Muscle of leg (tissue), 11 donors: Measurements from ENCODE around the gene CPEB1. TPM values are rescaled to one million over a fixed set of nuclear protein-coding genes. Genes with fewer than 3 reads are reported as not detected.
"Not testable (repeated sequence)": the region's sequence is repeated elsewhere in the genome, so short reads cannot be mapped to it uniquely, and the experiment has no call there.

Experiments
- DNase-seq: peaks from one replicate; pipeline ENCODE4 v3.0.0; 2013
- H3K27ac ChIP-seq: one replicate; pipeline ENCODE4 v1.5.1; 2013; ENCODE audit warnings: mild to moderate bottlenecking, low read length, control low read depth
- H3K27me3 ChIP-seq: one replicate; pipeline ENCODE4 v1.6.1; 2013; ENCODE audit warnings: low read length; ENCODE audit not compliant: control insufficient read depth, insufficient read depth
- H3K36me3 ChIP-seq: one replicate; pipeline ENCODE4 v1.6.1; 2013; ENCODE audit warnings: low read length; ENCODE audit not compliant: control insufficient read depth, insufficient read depth
- H3K4me1 ChIP-seq: one replicate; pipeline ENCODE4 v1.6.1; 2013; ENCODE audit warnings: low read length; ENCODE audit not compliant: control insufficient read depth, insufficient read depth
- H3K4me3 ChIP-seq: one replicate; pipeline ENCODE4 v1.5.1; 2013; ENCODE audit warnings: low read length, control low read depth
- H3K9me3 ChIP-seq: replicated peaks from 2 replicates; pipeline ENCODE4 v1.6.1; 2013; ENCODE audit warnings: low read depth, low read length; ENCODE audit not compliant: control insufficient read depth
- whole genome bisulfite sequencing: methylation state at CpG from one replicate; pipeline ENCODE4 v1.1.5; 2013; ENCODE audit warnings: missing lambda C conversion rate; ENCODE audit not compliant: insufficient coverage; 5-methylcytosine and 5-hydroxymethylcytosine counted together
- polyA plus RNA-seq, 8 donors: library from polyadenylated mRNA; unstranded; fragments of 120-200 nt; gene quantifications; one replicate each; pipeline versions ENCODE4 v1.2.1 to v1.2.3, GENCODE V29; 2013; ENCODE audit warnings: inconsistent platforms in 1 of 8, low replicate concordance in 1 of 8; ENCODE audit not compliant: insufficient read length in 8 of 8, insufficient read depth in 1 of 8
- total RNA-seq: library from RNA; stranded (reverse); fragments of 120-200 nt; gene quantifications from one replicate; pipeline ENCODE4 v1.2.4, GENCODE V29; 2013

Gene CPEB1
- total and polyA plus RNA-seq, 9 donors: 0.08 to 1.3 (median 0.62) TPM

- H3K27ac ChIP-seq: no peak overlapping the region
- 78% methylated on average over 6 of the region's 9 CpGs for WGBS
Measured at GRCh38 chr15:82532383-82532990, 114.7 kb downstream of the CPEB1 start.

GRCh38 chr15:82531496-82532382, 115.4 kb downstream of the CPEB1 start:
- peak; percentile 20 for DNase-seq
- 58% methylated on average over 4 of the region's 11 CpGs for WGBS
- Histone ChIP-seq H3K9me3 (no peaks in the 10 kb centered on the region), H3K4me3 (no peak overlapping the region), H3K27ac (peak overlapping the region; percentile 55), H3K4me1 (peaks cover 15% of the 10 kb centered on the region), H3K27me3 (no peaks in the 10 kb centered on the region), H3K36me3 (peaks cover 33% of the 10 kb centered on the region)

More at GRCh38 chr15:82532383-82532990, 114.7 kb downstream of the CPEB1 start:
- no peak for DNase-seq
- H3K4me1 ChIP-seq: peaks cover 15% of the 10 kb centered on the region
- H3K4me3 ChIP-seq: no peak overlapping the region
- peaks cover 41% of the 10 kb centered on the region for H3K36me3 ChIP-seq
- H3K27me3 ChIP-seq: no peaks in the 10 kb centered on the region
- no peaks in the 10 kb centered on the region for H3K9me3 ChIP-seq

GRCh38 chr15:82530606-82531379, 116.4 kb downstream of the CPEB1 start:
- peak; percentile 60 for DNase-seq
- 19% methylated on average over 9 of the region's 10 CpGs for WGBS
- Histone ChIP-seq H3K4me1 (peaks cover 15% of the 10 kb centered on the region), H3K27me3 (no peaks in the 10 kb centered on the region), H3K4me3 (no peak overlapping the region), H3K36me3 (peaks cover 24% of the 10 kb centered on the region), H3K27ac (peak overlapping the region; percentile 35), H3K9me3 (no peaks in the 10 kb centered on the region)

DNA sequence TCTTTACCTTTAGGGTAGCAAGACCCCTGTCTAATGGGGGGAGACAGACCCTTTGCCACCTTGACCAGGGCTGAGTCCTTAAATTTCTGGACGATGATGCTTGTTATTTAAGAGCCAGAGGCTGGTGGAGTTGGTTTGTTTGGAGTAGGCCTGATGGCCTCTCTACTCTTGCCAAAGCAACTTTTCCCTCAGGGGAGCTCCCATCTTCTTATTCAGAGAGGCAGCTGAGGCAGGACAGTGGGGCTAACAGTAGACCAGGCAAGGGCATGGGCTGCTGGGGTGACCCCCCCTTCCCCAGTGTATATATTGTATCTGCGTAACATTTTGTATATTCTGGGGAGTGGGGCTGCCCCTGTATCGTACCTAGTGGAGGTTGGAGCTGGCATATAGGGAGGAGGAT, 117.2 kb downstream of the CPEB1 start:
- Histone ChIP-seq H3K27me3 (no peaks in the 10 kb centered on the region), H3K4me3 (no peak overlapping the region), H3K4me1 (peaks cover 15% of the 10 kb centered on the region), H3K27ac (no peak overlapping the region), H3K36me3 (peaks cover 20% of the 10 kb centered on the region), H3K9me3 (no peaks in the 10 kb centered on the region)
- WGBS: 60% methylated on average over 1 of the region's 3 CpGs
- DNase-seq: no peak

GRCh38 chr15:82513587-82513986, 133.6 kb downstream of the CPEB1 start:
- H3K9me3 ChIP-seq, H3K4me3 ChIP-seq: not testable (repeated sequence)
- no CpG with 5 or more reads among the region's 48 CpGs for WGBS

DNA sequence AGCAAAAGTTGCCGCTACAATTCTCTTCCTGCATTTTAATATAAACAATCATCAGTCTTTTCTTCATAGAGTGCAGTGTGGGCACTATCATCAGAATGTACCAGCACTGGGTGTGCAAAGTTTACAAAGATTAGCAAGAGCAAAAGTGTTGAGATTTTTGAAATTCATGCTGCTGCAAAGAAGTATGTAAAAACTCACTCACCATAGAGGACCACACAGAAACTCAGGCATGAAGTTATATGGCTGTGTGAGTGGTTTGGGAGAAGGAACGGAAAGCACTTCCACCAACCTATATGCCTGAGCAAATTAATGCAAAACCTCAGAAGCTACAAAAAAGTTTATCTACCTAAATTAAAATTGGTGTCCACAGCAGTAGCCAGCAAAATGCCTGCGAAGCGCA, 139.5 kb downstream of the CPEB1 start:
- DNase-seq, H3K36me3 ChIP-seq, H3K9me3 ChIP-seq, H3K27ac ChIP-seq, H3K4me3 ChIP-seq, H3K27me3 ChIP-seq, H3K4me1 ChIP-seq: not testable (repeated sequence)
- no CpG with 5 or more reads among the region's 4 CpGs for WGBS

More at GRCh38 chr15:82513587-82513986, 133.6 kb downstream of the CPEB1 start:
- not testable (repeated sequence) for H3K27me3 ChIP-seq, DNase-seq, H3K27ac ChIP-seq, H3K4me1 ChIP-seq, H3K36me3 ChIP-seq

- H3K9me3 ChIP-seq, H3K27ac ChIP-seq, H3K27me3 ChIP-seq, DNase-seq, H3K4me1 ChIP-seq, H3K4me3 ChIP-seq, H3K36me3 ChIP-seq: not testable (repeated sequence)
- no CpG with 5 or more reads among the region's 1 CpG for WGBS
Measured at GRCh38 chr15:82507087-82507486, 140.1 kb downstream of the CPEB1 start.

GRCh38 chr15:82505842-82506241, 141.3 kb downstream of the CPEB1 start:
- not testable (repeated sequence) for H3K4me1 ChIP-seq, H3K36me3 ChIP-seq, H3K4me3 ChIP-seq, H3K9me3 ChIP-seq, H3K27ac ChIP-seq, H3K27me3 ChIP-seq, DNase-seq
- no CpG with 5 or more reads among the region's 3 CpGs for WGBS

DNA sequence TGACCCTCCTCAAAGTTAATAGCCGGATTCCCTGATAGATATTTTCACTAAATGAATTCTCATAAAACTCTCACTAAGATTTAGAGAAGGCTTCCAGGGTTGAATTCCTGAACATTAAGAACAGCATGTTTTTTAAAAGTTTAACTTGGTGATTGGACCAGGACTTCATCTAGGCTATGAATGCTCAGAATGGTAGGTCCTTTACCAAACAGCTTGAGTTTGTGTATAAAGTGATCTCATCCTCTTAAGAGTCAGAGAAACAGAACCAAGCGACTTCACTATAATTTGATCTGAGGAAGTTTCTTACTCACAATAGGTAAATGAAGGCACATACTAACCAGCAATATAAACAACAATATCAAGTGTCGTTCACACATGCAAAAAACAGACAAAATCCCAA, 143.1 kb downstream of the CPEB1 start:
- WGBS: no CpG with 5 or more reads among the region's 3 CpGs
- not testable (repeated sequence) for H3K4me3 ChIP-seq, H3K9me3 ChIP-seq, H3K27ac ChIP-seq, H3K36me3 ChIP-seq, H3K4me1 ChIP-seq, DNase-seq, H3K27me3 ChIP-seq
